GM21528 (cell line): Measurements from ENCODE around the gene ASB1.
A peak's percentile ranks its signal among the peaks of the same experiment; 100 is the strongest.

Experiments
- ATAC-seq: cut with Tn5 transposase; IDR thresholded peaks from one replicate; pipeline ENCODE4 v1.9.1; 2021; ENCODE audit warnings: mild to moderate bottlenecking, moderate library complexity; ENCODE audit not compliant: unreplicated experiment, low FRiP score

ASB1 gene

GRCh38 chr2:238422285-238422684 is 4.4 kb upstream of the ASB1 start:
- ATAC-seq = no peak

- ATAC-seq = no peak
Observed at GRCh38 chr2:238422940-238423339, 3.8 kb upstream of the ASB1 start.

- ATAC-seq = no peak
Observed at GRCh38 chr2:238423561-238424312, 3.0 kb upstream of the ASB1 start.

GRCh38 chr2:238424313-238424700 is 2.4 kb upstream of the ASB1 start:
- ATAC-seq = no peak

GRCh38 chr2:238425505-238425978 is 1.2 kb upstream of the ASB1 start:
- ATAC-seq = no peak

- ATAC-seq = peak; percentile 20
Observed at GRCh38 chr2:238425979-238426567, 654 bp upstream of the ASB1 start.

GRCh38 chr2:238427435-238428162 is 872 bp downstream of the ASB1 start:
- peak; percentile 6 for ATAC-seq

- no peak for ATAC-seq
Observed at GRCh38 chr2:238428866-238429265, 2.1 kb downstream of the ASB1 start.

GRCh38 chr2:238430781-238431180 is 4.1 kb downstream of the ASB1 start:
- no peak for ATAC-seq

GRCh38 chr2:238431456-238431855 is 4.7 kb downstream of the ASB1 start:
- no peak for ATAC-seq

GRCh38 chr2:238433300-238433915 is 6.7 kb downstream of the ASB1 start:
- ATAC-seq = no peak

- no peak for ATAC-seq
Observed at GRCh38 chr2:238433941-238434845, 7.5 kb downstream of the ASB1 start.

- ATAC-seq = no peak
Observed at GRCh38 chr2:238434846-238435751, 8.4 kb downstream of the ASB1 start.

GRCh38 chr2:238435752-238436096 is 9.0 kb downstream of the ASB1 start:
- no peak for ATAC-seq

GRCh38 chr2:238438856-238439849 is 12.4 kb downstream of the ASB1 start:
- no peak for ATAC-seq

- ATAC-seq = no peak
Observed at GRCh38 chr2:238439917-238440316, 13.2 kb downstream of the ASB1 start.

GRCh38 chr2:238440331-238440730 is 13.6 kb downstream of the ASB1 start:
- no peak for ATAC-seq

GRCh38 chr2:238440767-238441166 is 14.0 kb downstream of the ASB1 start:
- ATAC-seq = no peak
